GM23248 (cell line): ENCODE data around the gene TADA2A.

Source experiments
- EZH2 ChIP-seq: fragments of 200-600 bp; sonication (generic); IDR thresholded peaks from 2 replicates; pipeline ENCODE4 v1.6.1; 2018; ENCODE audit warnings: antibody characterized with exemption, mild to moderate bottlenecking; ENCODE audit not compliant: insufficient read depth, poor library complexity, severe bottlenecking
- EZH2phosphoT487 ChIP-seq: fragments of 200-600 bp; sonication (generic); IDR thresholded peaks from 2 replicates; pipeline ENCODE4 v1.6.1; 2018; ENCODE audit warnings: antibody characterized with exemption, moderate library complexity, mild to moderate bottlenecking, low read depth; ENCODE audit not compliant: insufficient read depth

- TF ChIP-seq EZH2 (no peak), EZH2phosphoT487 (peak; percentile 69; the same call in 1 of the 2 replicates)
Observed at GRCh38 chr17:37493249-37494027, 86.8 kb downstream of the TADA2A start.
